Raji (cell line): ENCODE results near the gene ZKSCAN4.

ENCODE experiments used
- POLR2A ChIP-seq: IDR thresholded peaks from 2 replicates; pipeline ENCODE4 v1.6.1; 2011; ENCODE audit warnings: low read depth, low read length, control low read depth; ENCODE audit not compliant: insufficient read depth

Gene ZKSCAN4

DNA sequence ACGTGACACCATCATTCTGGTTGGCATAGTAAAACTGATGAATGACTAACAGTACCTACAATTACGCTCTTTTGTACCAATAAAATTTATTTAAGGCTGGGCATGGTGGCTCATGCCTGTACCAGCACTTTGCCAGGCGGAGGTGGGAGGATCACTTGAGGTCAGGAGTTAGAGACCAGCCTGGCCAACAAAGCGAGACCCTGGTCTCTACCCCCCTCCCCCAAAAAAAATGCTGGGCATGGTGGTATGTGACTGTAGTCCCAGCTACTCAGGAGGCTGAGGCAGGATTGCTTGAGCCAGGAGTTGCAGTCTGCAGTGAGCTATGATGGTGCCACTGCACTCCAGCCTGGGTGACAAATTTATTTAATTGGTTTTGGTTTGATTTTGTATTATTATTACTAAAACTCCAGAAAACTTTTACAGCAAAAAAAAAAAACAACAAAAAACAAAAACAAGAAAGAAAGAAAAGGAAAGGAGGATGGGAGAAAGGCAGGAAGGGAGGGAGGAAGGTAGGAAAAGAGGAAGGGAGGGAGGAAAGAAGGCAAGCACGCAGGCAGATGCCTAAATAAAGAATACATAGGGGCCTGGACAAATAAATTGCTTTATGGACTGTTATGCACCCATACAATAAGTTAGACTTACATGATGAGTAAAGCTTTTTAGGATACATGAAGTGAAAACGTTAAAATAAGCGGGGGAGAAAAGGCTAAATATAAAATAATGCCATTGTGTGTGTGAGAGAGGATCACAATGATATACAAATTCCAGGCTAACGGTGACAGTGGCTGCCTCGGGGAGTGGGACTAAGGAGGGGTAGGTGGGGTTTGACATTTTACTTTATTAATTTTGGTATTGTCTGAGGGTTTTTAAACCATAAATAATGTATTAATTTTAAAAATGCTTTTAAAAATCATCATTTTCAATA lies 27.7 kb downstream of the ZKSCAN4 start:
- no peak for TF ChIP-seq POLR2A

DNA sequence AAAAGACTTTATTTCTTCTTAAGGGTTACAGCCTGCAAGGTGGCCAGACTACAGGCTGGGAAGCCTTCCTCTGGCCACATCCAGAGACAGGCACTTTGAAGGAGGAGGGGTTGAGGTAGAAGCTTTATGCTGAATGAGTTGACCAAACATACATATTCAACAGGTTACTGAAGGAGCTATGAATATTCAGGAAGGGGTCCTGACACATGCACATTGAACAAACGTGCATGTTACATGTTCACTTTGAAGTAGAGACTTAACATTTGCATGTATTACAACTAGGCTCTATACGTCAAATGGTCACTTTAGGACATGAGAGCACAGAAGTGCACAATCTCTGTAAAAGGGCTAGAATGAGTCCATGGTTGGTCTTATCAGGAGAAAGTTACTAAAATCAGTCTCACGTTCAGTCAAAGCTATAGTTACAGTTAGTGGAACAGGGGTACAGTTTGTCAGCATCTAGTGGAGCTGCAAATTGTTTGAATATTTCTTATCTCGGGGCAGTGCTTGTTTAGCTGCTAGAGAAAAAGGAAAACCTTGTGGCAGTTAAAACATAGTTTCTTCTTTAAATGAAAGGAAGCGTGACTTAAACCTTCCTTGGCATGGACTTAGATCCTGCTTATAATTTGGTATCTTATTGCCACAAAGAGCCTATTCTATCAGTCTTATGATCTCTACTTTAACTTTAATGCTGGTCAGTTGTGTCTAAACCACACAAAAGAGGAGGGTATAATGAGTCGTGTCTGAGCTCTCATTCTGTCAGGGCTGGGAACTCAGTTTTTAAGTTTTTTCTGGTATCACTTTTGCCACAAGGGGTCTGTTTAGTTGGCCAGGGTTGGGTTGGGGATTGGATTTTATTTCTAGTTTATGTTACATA lies 31.6 kb downstream of the ZKSCAN4 start:
- TF ChIP-seq POLR2A: no peak

GRCh38 chr6:28218312-28219248 lies 33.5 kb downstream of the ZKSCAN4 start:
- TF ChIP-seq POLR2A: no peak

GRCh38 chr6:28217890-28218289 lies 34.2 kb downstream of the ZKSCAN4 start:
- TF ChIP-seq POLR2A: no peak

DNA sequence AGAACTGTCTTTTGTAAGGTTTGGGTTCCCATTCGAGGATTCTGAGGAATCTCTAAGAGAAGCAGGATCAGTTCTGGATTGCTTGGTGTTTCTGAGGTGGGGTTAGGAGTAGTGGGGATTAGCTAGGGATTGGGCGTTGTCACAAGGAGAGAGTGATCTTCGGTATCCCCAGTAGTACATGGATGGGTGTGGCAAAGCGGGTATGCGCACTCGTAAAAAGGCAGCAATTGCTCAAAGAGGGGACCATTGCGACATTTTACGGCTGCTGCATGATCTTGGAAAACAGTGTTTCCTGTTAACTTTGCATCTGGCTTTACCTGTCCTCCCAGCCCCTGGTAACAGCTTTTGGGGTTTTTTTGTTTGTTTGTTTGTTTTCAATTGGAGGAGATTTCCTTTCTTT lies 36.6 kb downstream of the ZKSCAN4 start:
- no peak for TF ChIP-seq POLR2A

DNA sequence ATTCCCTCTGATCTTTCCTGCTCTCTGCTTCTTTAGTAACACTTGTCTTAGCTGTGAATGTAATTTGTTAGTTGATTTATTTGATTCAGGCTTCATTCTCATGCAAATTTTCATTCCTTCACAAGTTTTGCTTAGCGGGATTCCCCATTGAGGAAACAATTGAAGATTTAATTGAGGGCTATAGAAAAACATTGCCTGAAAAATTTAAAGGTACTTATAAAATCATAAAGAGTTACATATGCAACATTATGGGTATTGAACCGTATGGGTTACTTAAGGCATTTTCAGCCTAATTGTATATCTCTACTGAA lies 38.9 kb downstream of the ZKSCAN4 start:
- TF ChIP-seq POLR2A: no peak

- 0 out of 2 replicates have a peak, but pooled peaks have one; percentile 19 for TF ChIP-seq POLR2A
Measured at GRCh38 chr6:28212510-28213212, 39.4 kb downstream of the ZKSCAN4 start.

GRCh38 chr6:28211840-28212509 lies 40.1 kb downstream of the ZKSCAN4 start:
- no peak for TF ChIP-seq POLR2A

GRCh38 chr6:28209753-28210535 lies 42.1 kb downstream of the ZKSCAN4 start:
- no peak for TF ChIP-seq POLR2A

DNA sequence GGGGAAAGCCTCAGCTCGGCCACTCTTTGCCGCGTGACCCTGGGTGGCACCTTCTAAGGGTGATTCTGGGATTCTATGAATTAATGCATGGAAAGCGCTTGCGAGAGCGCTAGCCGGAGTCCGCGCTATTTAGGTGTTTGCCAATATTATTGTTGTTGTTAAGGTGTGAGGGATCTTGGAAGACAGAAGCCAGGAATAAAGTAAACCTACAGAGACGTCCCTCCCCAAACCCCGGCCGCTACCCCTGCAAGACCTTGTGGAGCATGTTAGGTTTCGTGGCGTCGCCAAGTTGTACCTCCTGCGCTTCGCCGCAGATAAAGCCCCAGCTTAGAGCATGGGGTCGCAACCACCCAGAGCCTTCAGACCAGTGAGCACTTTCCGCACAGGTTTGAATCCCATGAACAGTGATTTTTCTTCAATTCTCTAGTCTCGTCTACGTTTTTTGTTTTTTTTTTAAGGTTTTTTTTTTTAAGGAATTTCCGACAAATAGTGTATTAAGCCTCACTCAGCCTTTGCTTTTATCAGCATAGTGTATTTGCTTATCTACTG lies 43.9 kb downstream of the ZKSCAN4 start:
- no peak for TF ChIP-seq POLR2A

GRCh38 chr6:28207510-28208110 lies 44.5 kb downstream of the ZKSCAN4 start:
- no peak for TF ChIP-seq POLR2A

GRCh38 chr6:28206928-28207509 lies 45.0 kb downstream of the ZKSCAN4 start:
- TF ChIP-seq POLR2A: no peak
